ENCODE measurements around the gene TUBB. TPM values are rescaled to one million over a fixed set of nuclear protein-coding genes. Genes with fewer than 3 reads are reported as not detected.
A peak's percentile ranks its signal among the peaks of the same experiment; 100 is the strongest.

The TUBB gene
- total and polyA plus RNA-seq, 9 of the 15 experiments (the other 6 are each of a cell fraction or from before 2014, with no cell fraction given): 971 to 2,870 (median 1,478) TPM

DNA sequence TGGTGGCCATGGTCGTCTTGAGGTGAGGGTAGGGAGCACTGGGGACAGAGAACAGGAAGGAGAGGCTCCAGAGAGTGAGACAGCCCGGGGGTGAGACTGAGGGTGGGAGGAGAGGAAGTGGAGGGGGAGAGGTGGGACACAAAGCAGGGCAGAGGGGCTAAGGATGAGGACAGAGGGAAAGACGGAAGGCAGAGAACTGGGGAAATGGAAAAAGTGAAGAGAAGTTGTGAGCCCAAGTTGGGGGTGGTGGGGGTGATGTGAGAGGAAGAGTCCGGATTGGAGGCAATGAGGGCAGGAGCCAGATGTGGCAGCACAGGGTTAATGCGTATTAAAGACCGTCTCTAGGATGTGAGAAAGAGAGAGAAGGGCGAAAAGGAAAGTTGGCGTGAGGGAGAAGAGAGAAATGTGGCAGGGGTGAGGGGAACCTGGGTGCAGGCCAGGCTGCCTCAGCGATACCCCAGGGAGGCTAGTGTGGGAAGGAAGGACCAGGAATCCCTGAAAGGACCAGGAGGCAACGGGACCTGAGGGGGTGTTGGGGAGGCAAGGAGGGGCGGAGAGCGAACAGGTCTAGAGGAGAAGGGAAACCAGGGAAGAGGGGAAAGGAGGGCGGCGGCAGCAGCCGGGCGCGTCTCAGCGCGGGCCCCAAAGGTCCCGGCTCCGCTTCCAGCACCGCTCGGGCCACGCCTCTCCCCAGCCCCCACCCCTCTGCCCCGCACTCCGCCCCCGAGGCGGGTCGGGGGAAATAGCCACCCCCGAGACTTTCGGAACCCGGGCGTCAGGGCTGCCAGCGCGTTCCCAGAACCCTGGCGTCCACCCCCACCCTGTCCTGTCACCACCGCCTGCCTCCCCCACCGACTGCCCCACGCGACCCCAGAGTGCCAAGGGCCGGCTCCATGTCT, 33.9 kb upstream of the TUBB start, which contains the start of gene PPP1R18:
Gene PPP1R18, minus strand, starts transcription at position 637 of the 899 bp plus-strand sequence. Its CDS starts 627 bp downstream, at position 10.
- DNase-seq (ENCODE audit: extremely low read depth in 1 of 4, low spot score in 3 of 4): peak; percentile 79 to 82 (median 80)
- ATAC-seq: peak; percentile 48
- POLR2A ChIA-PET: interaction anchor here (1.1 to 23.5 kb wide), 3 partner anchors 25 to 32 kb away, joined by 3 to 524 read pairs (median 9); partner anchors contain the start of genes MDC1 and TUBB
- H4K20me1 ChIP-seq (replicated peaks; ENCODE audit: control insufficient read depth, insufficient read depth, low read length): no peaks in the 10 kb centered on the region
- in situ Hi-C loops (cut with MboI) (no loop called here), intact Hi-C loops (cut with micrococcal nuclease) (loop anchor here (1.0 to 10.0 kb wide), 2 partner anchors 34 to 129 kb away; partner anchors contain the start of gene TUBB)
- peak within 1 kb of the TSS; percentile 81 for H3K4me3 ChIP-seq
- no peaks in the 10 kb centered on the region for H3K27me3 ChIP-seq (ENCODE audit: control insufficient read depth in 2 of 2, insufficient read depth in 2 of 2, low read length in 2 of 2)
- H3K4me2 ChIP-seq (ENCODE audit: insufficient read depth, low read length): peak within 1 kb of the TSS; percentile 97
- FAIRE-seq: no peak
- CTCF ChIA-PET (ENCODE audit: low intra/inter-chr PET ratio): interaction anchor here (1.0 to 1.5 kb wide), 2 partner anchors 35 to 36 kb away, joined by 4 to 6 read pairs; no protein-coding TSS in a partner anchor
- BruUV-seq (replicated peaks): no TSS peak
- H3K36me3 ChIP-seq (ENCODE audit: control insufficient read depth, insufficient read depth, low read length): peaks cover 12% of the 10 kb centered on the region; the same call in 2 of the 3 replicates
- H3K27ac ChIP-seq (ENCODE audit: extremely low read depth, low read depth, low read length): peak within 1 kb of the TSS; percentile 88
- 2% methylated on average over 27 of the region's 41 CpGs for WGBS (ENCODE audit: insufficient coverage, low coverage, missing lambda C conversion rate)
- peak within 1 kb of the TSS; percentile 84 to 95 for H3K9ac ChIP-seq (ENCODE audit: insufficient read depth in 1 of 2, low read depth in 2 of 2, low read length in 2 of 2)
- no peaks in the 10 kb centered on the region for H3K9me1 ChIP-seq (ENCODE audit: control insufficient read depth, insufficient read depth, low read length)
- H3K4me1 ChIP-seq (replicated peaks in 1 of 2; ENCODE audit: control insufficient read depth in 2 of 2, insufficient read depth in 2 of 2, low read length in 2 of 2): peaks cover 49 to 90% of the 10 kb centered on the region in 2 experiments
- peaks cover 88% of the 10 kb centered on the region for H3K79me2 ChIP-seq (ENCODE audit: control insufficient read depth, insufficient read depth, low read length)
- H3K9me3 ChIP-seq (replicated peaks; ENCODE audit: control insufficient read depth, insufficient read depth, low read depth, low read length): no peaks in the 10 kb centered on the region
- peak within 1 kb of the TSS; percentile 81 for H2AFZ ChIP-seq (ENCODE audit: low read depth, low read length)
- TF ChIP-seq ZBTB11 (CRISPR knock-in tag; IDR thresholded peaks at IDR 0.05): peak in 1 of 3 experiments; percentile 59; a peak in 2 of 6 replicates
- TF ChIP-seq ZC3H11A (IDR thresholded peaks at IDR 0.05; ENCODE audit: low read depth, low read length): no peak
- TF ChIP-seq FOXA3 (CRISPR knock-in tag; conservative IDR thresholded peaks at IDR 0.05 in 1 of 2, IDR thresholded peaks at IDR 0.05 in 1 of 2): 0 out of 4 replicates have a peak, but pooled peaks of 1 of the 2 experiments have one; percentile 16
- TF ChIP-seq, protein P1, sequence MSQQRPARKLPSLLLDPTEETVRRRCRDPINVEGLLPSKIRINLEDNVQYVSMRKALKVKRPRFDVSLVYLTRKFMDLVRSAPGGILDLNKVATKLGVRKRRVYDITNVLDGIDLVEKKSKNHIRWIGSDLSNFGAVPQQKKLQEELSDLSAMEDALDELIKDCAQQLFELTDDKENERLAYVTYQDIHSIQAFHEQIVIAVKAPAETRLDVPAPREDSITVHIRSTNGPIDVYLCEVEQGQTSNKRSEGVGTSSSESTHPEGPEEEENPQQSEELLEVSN (IDR thresholded peaks at IDR 0.05; ENCODE audit: borderline replicate concordance in 1 of 2, extremely low read depth in 1 of 2, insufficient read depth in 1 of 2, insufficient read length in 1 of 2, low read depth in 1 of 2, low read length in 1 of 2, poor library complexity in 1 of 2, severe bottlenecking in 1 of 2): peak in 1 of 2 experiments; percentile 15
- no peak for TF ChIP-seq ZNF12 (CRISPR knock-in tag; IDR thresholded peaks at IDR 0.05)
- TF ChIP-seq ZFPM2 (CRISPR knock-in tag; IDR thresholded peaks at IDR 0.05): peak; percentile 54; the same call in 1 of the 2 replicates
- TF ChIP-seq ETV5 (CRISPR knock-in tag; IDR thresholded peaks at IDR 0.05; ENCODE audit: low read depth): no peak
- TF ChIP-seq GATA2 (CRISPR knock-in tag; IDR thresholded peaks at IDR 0.05): no peak
- TF ChIP-seq SRSF9 (IDR thresholded peaks at IDR 0.05; ENCODE audit: borderline replicate concordance, low read depth, low read length): no peak
- TF ChIP-seq POLR2G (IDR thresholded peaks at IDR 0.05; ENCODE audit: low read depth, low read length): no peak
- TF ChIP-seq, protein P2, sequence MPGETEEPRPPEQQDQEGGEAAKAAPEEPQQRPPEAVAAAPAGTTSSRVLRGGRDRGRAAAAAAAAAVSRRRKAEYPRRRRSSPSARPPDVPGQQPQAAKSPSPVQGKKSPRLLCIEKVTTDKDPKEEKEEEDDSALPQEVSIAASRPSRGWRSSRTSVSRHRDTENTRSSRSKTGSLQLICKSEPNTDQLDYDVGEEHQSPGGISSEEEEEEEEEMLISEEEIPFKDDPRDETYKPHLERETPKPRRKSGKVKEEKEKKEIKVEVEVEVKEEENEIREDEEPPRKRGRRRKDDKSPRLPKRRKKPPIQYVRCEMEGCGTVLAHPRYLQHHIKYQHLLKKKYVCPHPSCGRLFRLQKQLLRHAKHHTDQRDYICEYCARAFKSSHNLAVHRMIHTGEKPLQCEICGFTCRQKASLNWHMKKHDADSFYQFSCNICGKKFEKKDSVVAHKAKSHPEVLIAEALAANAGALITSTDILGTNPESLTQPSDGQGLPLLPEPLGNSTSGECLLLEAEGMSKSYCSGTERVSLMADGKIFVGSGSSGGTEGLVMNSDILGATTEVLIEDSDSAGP (CRISPR knock-in tag; IDR thresholded peaks at IDR 0.05): no peak
- TF ChIP-seq NCOA4 (IDR thresholded peaks at IDR 0.05; ENCODE audit: partially characterized antibody): peak; percentile 81

Measured in K562 (cell line).